Type B pancreatic cell (in vitro differentiated cells): ENCODE results near the gene SKIC8. TPM values are rescaled to one million over a fixed set of nuclear protein-coding genes. Genes with fewer than 3 reads are reported as not detected.

Experiments used
- DNase-seq: peaks from one replicate; pipeline ENCODE4 v3.0.0; 2021; ENCODE audit warnings: mixed read lengths; ENCODE audit not compliant: unreplicated experiment; ENCODE audit errors: extremely low spot score
- H3K27ac Mint-ChIP-seq: 2 replicates; pipeline ENCODE4 v1.8.0; 2021; ENCODE audit warnings: mild to moderate bottlenecking, mixed read lengths
- H3K27me3 Mint-ChIP-seq: 2 replicates; pipeline ENCODE4 v1.8.0; 2021; ENCODE audit warnings: mixed read lengths
- H3K36me3 Mint-ChIP-seq: 2 replicates; pipeline ENCODE4 v1.8.0; 2021; ENCODE audit warnings: mixed read lengths
- H3K4me1 Mint-ChIP-seq: one replicate; pipeline ENCODE4 v1.8.0; 2021; ENCODE audit warnings: mixed read lengths; ENCODE audit not compliant: unreplicated experiment
- H3K4me3 Mint-ChIP-seq: 2 replicates; pipeline ENCODE4 v1.8.0; 2021; ENCODE audit warnings: mild to moderate bottlenecking, mixed read lengths
- H3K9me3 Mint-ChIP-seq: 2 replicates; pipeline ENCODE4 v1.8.0; 2021; ENCODE audit warnings: mixed read lengths
- total RNA-seq: library from RNA; stranded (reverse); gene quantifications from 2 replicates; pipeline ENCODE4 v1.2.1, GENCODE V29; 2021; ENCODE audit warnings: low replicate concordance
- TF ChIP-seq, protein P1 (sequence below): fragments of 200-600 bp; sonication (generic); conservative IDR thresholded peaks from 2 replicates; pipeline ENCODE4 v1.5.0; 2021; ENCODE audit warnings: antibody characterized with exemption, mild to moderate bottlenecking

SKIC8 gene
- total RNA-seq, 1 donor from 2014 or later = 54.4 TPM

DNA sequence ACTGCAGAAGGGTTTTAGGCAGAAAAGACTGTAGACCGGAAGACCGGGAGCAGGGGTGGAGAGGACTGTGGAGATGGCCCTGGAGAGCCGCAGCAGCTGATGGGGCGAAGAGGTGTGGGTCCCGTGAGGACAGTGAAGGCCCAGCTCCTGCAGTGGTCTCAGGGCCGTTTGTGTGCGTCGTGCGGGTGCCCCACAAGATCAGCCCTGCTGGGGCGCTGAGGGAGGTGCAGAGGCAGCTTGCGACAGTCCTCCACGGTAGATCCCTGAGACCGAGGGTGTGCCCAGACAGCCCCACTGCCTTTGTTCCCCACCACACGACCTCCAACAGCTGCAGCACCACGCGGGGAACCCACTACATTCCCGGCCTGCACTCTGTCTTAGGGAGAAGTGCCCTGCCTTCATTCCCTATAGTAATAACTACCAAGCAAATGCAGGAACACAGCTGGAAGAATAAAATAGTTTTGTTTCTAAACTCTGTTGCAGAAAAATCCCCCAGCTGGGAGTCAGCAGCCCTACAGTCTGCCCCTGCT lies 21.7 kb upstream of the SKIC8 start:
- H3K9me3 Mint-ChIP-seq = no peaks in the 10 kb centered on the region
- peaks cover 70% of the 10 kb centered on the region for H3K4me1 Mint-ChIP-seq
- TF ChIP-seq, protein P1, sequence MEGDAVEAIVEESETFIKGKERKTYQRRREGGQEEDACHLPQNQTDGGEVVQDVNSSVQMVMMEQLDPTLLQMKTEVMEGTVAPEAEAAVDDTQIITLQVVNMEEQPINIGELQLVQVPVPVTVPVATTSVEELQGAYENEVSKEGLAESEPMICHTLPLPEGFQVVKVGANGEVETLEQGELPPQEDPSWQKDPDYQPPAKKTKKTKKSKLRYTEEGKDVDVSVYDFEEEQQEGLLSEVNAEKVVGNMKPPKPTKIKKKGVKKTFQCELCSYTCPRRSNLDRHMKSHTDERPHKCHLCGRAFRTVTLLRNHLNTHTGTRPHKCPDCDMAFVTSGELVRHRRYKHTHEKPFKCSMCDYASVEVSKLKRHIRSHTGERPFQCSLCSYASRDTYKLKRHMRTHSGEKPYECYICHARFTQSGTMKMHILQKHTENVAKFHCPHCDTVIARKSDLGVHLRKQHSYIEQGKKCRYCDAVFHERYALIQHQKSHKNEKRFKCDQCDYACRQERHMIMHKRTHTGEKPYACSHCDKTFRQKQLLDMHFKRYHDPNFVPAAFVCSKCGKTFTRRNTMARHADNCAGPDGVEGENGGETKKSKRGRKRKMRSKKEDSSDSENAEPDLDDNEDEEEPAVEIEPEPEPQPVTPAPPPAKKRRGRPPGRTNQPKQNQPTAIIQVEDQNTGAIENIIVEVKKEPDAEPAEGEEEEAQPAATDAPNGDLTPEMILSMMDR = no peak
- H3K36me3 Mint-ChIP-seq = no peaks in the 10 kb centered on the region
- no peak overlapping the region for H3K27ac Mint-ChIP-seq
- no peak for DNase-seq
- H3K4me3 Mint-ChIP-seq = no peak overlapping the region
- peaks cover 24% of the 10 kb centered on the region for H3K27me3 Mint-ChIP-seq

DNA sequence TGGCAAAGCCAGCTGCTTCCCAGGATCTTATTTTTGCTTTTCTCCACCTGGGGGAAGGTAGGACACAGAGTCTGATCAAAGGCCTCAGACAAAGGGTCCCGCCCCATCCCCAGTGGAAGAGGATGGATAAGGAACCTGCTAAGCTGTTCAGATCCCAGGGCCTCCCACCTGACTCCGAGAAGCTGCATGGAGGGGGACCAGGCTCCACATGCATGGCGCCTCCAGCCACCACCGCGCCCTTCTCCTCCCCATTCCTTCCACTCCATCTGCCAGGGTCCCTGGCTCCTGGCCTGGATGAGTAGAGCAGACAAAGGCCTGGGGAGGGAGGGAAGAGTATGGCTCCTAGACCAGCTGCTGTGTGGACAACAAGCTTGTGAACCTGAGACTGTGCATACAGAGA lies 20.8 kb upstream of the SKIC8 start:
- no peak for DNase-seq
- Mint-ChIP-seq H3K4me1 (peaks cover 68% of the 10 kb centered on the region), H3K4me3 (no peak overlapping the region)

DNA sequence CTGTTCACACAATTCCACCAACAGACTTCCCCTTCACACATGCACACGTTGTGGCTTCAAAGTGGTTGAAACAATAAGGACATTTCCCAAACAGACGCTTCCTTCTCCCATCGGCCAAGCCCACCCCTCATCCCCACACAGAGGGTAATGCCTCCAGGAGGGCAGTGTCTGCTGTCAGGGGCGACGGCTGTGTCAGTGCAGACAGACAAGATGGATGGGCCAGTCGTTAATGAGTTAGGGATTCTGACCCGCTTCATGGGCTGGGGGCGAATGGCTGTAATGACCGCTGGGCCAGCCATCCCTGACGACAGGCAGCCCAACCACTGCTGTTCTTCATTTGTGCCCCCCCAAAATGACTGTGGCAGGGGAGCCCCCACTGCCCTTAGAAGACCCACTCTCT lies 20.2 kb upstream of the SKIC8 start:
- no peak overlapping the region for H3K4me3 Mint-ChIP-seq
- peaks cover 62% of the 10 kb centered on the region for H3K4me1 Mint-ChIP-seq
- no peaks in the 10 kb centered on the region for H3K36me3 Mint-ChIP-seq
- H3K27me3 Mint-ChIP-seq = peaks cover 19% of the 10 kb centered on the region
- TF ChIP-seq, protein P1 = no peak
- H3K27ac Mint-ChIP-seq = peak overlapping the region; percentile 23
- DNase-seq = no peak
- no peaks in the 10 kb centered on the region for H3K9me3 Mint-ChIP-seq

More for the DNA sequence above, 20.8 kb upstream of the SKIC8 start:
- Mint-ChIP-seq H3K27ac (no peak overlapping the region), H3K27me3 (peaks cover 23% of the 10 kb centered on the region), H3K9me3 (no peaks in the 10 kb centered on the region), H3K36me3 (no peaks in the 10 kb centered on the region)
- TF ChIP-seq, protein P1 = no peak

DNA sequence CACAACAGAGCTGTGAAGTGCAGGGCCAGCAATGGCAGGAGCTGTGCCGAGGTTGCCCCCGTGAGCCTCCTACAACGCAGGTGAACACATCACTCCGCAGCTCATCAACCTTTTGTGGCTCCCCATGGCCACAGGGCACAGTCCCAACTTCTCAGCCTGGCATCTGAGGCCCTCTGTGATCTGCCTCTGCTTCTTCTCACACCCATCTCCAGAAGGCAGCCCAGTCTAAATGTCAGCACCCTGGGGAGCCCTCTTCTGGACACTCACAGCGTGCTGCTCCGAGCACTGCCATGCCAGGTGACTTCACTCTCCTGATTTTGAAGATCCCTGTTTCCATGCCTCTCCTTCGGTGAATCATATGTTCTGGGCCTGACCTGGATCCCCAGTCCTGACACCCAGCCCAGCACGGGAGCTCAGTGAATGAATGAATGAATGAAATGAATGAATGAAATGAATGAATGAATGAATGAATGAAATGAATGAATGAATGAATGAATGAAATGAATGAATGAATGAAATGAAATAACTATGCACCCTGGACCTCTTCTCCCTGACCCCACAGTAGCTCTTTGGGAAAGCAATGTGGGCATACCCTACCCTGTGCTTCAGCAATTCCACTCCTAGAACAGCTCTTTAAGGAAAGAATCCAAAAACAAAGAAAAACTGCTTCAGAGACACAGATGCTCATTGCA lies 17.9 kb upstream of the SKIC8 start:
- Mint-ChIP-seq H3K36me3 (no peaks in the 10 kb centered on the region), H3K27me3 (peaks cover 18% of the 10 kb centered on the region), H3K27ac (peak overlapping the region; percentile 95), H3K4me1 (peaks cover 56% of the 10 kb centered on the region), H3K4me3 (no peak overlapping the region), H3K9me3 (no peaks in the 10 kb centered on the region)
- DNase-seq = no peak
- TF ChIP-seq, protein P1 = no peak

DNA sequence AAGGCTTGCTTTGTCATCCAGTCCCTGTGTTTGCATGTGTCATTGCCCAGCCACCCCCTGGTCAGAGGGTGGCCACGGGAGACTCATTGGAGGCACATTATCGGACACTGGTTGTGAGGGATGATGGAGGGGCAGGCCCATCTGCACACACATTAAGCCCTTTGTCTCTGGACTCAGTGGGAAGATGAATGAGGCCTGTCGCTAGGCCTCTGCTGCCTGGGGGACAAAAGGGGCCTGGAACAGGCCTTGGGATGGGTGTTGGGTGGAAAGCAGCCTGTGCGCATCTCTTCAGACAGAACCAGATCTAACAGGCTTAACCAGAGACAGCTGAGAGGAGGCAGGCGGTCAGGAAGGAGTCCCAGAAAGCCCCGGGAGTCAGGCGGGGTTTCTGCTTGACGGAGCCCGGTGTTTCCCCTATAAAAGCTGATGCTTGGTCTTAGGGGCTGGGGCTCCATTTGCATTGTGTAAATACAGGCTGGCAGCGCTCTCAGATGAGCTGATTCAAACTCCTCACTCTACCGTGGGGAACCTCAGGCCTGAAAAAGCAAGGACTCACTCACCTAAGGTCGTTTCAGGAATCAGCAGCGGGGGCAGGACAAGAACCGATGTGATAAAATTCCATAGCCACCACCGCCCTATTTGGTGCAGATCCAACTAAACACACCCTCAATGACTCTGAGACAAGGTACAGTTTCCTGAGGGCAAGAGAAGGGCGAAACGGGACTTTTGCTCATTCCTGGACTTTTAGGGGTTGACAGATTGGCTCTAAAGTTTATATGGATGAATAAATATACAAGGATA lies 17.1 kb upstream of the SKIC8 start:
- Mint-ChIP-seq H3K9me3 (no peaks in the 10 kb centered on the region), H3K36me3 (no peaks in the 10 kb centered on the region), H3K4me3 (peak overlapping the region; percentile 73), H3K4me1 (peaks cover 50% of the 10 kb centered on the region), H3K27ac (peak overlapping the region; percentile 95), H3K27me3 (peaks cover 15% of the 10 kb centered on the region)
- DNase-seq = no peak
- TF ChIP-seq, protein P1 = no peak
